C4-2B (cell line): ENCODE measurements around the gene SAMHD1.

Experiments used
- ZFX ChIP-seq: fragments of 450-650 bp; IDR thresholded peaks from 2 replicates; pipeline ENCODE4 v1.6.1; 2017
- TF ChIP-seq, protein P1 (sequence below): fragments of 450-650 bp; conservative IDR thresholded peaks from 2 replicates; pipeline ENCODE4 v1.5.1; 2017; ENCODE audit warnings: mild to moderate bottlenecking

- TF ChIP-seq, protein P1, sequence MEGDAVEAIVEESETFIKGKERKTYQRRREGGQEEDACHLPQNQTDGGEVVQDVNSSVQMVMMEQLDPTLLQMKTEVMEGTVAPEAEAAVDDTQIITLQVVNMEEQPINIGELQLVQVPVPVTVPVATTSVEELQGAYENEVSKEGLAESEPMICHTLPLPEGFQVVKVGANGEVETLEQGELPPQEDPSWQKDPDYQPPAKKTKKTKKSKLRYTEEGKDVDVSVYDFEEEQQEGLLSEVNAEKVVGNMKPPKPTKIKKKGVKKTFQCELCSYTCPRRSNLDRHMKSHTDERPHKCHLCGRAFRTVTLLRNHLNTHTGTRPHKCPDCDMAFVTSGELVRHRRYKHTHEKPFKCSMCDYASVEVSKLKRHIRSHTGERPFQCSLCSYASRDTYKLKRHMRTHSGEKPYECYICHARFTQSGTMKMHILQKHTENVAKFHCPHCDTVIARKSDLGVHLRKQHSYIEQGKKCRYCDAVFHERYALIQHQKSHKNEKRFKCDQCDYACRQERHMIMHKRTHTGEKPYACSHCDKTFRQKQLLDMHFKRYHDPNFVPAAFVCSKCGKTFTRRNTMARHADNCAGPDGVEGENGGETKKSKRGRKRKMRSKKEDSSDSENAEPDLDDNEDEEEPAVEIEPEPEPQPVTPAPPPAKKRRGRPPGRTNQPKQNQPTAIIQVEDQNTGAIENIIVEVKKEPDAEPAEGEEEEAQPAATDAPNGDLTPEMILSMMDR, result no peak
- TF ChIP-seq ZFX, result no peak
Observed at GRCh38 chr20:36859282-36859555, 92.3 kb downstream of the SAMHD1 start.
